DMS 273 (cell line): ENCODE results near the gene ANO9.
"Not testable (repeated sequence)": the region's sequence is repeated elsewhere in the genome, so short reads cannot be mapped to it uniquely, and the experiment has no call there.

Experiments used
- DNase-seq: peaks from one replicate; lab custom pipeline; 2025; ENCODE audit not compliant: unreplicated experiment; lab: John Stamatoyannopoulos, UW

ANO9 gene

DNA sequence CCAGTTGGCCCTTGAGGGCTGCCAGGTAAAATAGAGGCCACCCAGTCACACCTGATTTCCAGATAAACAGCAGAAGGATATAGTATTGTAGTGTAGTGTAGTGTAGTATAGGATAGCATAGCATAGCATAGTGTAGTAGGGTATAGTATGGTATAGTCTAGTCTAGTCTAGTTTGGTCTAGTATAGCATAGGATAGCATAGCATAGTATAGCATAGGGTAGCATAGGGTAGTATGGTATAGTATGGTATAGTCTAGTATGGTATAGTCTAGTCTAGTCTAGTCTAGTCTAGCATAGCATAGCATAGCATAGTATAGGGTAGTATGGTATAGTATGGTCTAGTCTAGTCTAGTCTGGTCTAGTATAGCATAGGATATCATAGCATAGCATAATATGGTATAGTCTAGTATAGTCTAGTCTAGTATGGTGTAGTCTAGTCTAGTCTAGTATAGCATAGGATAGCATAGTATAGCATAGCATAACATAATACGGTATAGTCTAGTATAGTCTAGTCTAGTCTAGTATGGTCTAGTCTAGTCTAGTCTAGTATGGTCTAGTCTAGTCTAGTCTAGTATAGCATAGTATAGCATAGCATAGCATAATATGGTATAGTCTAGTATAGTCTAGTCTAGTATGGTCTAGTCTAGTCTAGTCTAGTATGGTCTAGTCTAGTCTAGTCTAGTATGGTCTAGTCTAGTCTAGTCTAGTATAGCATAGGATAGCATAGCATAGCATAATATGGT lies 6.6 kb downstream of the ANO9 start:
- not testable (repeated sequence) for DNase-seq

DNA sequence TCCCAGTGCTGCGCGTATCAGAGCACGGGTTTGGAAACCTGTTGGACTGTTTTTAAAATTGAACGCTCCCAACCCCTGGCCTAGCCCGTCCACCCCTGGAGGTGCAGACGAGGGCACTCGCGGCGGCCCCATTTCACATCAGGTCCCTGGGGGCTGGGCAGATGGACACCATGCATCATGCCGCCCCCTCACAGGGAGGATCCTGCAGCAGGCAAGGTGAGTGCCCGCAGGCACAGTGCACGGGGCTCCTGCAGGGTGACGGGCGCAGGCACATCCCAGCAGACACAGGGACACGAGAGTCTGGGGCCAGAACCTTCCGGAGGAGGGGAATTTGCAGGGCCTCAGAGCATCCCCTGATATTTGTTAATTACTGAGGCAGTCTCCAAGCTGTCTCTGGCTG lies 7.3 kb downstream of the ANO9 start:
- DNase-seq = no peak

DNA sequence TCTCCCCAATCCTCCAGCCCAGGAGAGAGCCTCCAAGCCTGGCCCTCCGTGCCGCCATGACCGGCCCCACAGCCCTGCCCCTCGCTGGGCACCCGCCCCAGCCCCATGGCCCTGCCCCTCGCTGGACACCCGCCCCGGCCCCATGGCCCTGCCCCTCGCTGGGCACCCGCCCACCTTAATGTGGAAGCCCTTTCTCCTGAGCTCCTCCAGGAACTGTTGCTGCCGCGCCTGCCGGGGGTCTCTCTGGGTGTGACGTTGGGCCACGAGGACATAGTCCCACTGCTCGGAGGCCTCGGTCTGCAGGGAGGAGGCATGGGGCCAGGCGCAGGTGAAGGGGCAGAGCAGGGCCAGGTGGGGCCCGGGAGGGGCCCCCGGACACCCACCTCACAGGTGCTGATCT lies 8.2 kb downstream of the ANO9 start:
- DNase-seq = no peak

DNA sequence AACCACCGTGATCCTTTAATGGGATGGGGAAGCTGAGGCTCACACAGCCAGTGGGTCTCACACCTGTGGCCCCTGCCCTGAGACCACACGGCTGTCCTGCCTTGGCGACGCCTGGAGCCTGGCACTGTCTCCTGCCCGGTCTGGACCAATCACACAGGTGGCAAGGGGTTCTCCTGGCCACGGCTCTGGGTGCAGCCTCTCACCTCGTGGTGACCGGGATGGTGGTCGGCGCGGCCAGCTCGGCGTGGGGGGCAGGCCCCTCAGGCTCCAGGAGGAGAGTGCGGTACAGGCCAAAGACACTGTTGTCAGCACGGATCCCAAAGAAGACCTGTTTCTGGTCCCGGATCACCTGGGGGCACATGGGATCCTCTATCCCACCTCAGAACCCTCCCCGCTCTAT lies 8.7 kb downstream of the ANO9 start:
- DNase-seq = no peak

DNA sequence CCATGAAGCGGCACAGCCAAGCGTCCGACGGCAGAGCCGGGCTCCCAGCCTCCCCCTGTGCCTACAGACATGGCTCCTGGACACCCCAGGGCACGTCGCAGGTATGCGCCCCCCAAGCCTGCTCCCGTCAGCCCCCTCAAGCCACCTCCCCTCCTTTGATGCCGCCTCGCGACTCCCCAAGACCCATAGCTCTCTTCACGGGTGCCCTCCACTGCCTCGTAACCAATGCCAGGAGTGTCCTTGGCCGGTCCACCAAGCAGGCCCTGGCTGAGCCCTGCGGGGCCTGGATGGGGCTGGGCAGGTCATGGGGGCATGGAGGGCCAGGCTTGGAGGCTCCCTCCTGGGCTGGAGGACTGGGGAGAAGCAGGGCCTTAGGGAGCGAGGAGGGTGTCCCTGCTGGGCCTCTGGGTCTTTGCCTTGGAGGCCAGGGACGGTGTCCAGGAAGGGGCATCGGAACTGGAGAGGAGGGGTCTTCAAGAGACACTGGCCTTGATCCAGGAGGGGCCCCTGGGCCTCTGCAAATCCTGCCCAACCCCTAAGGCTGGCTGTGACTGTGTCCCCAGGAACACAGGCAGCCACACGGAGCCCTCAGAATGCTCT lies 9.2 kb downstream of the ANO9 start:
- no peak for DNase-seq

DNA sequence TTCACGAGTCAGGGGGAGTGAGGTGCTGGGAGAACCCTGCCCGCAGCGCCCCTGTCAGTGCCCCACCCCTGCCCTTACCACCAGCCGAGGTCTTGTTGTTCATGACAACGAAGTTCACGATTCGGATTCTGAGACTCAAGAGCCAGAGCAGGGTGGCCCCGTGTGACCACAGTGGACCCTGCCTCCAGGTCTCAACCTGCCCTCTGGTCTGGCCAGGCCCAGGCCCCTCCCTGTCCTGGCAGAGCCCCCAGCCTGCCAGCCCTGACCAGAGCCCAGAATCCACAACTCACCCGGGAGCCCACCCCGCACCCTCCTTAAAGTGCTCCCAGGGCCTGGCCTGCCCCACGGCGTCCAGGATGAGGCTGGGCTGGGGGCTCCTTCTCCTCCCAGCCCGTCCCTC lies 9.9 kb downstream of the ANO9 start:
- DNase-seq = no peak

DNA sequence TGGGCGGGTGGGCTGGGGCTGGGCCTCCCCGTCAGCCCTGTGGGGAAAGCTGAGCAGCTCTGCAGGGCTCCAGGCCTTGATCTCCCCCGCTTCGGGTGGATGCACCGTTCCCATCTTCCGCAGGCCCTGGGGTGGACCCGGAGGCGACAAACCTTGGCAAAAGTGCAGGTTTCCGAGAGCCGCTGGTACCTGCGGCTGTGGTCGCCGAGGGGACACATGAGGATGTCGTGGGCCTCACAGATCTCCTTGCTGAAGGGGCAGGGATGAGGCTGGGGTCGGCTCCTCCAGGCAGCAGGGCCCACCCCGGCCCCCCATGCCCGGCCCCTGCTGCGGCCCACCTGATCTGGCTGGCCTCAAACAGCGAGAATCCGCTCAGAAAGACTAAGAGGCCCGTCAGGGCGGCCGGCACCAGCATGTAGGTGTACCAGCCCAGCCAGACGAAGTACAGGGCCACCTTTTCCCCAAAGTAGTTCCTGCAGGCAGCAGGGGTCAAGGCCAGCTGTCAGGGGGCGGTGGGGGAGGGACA lies 11.8 kb downstream of the ANO9 start:
- DNase-seq = no peak

DNA sequence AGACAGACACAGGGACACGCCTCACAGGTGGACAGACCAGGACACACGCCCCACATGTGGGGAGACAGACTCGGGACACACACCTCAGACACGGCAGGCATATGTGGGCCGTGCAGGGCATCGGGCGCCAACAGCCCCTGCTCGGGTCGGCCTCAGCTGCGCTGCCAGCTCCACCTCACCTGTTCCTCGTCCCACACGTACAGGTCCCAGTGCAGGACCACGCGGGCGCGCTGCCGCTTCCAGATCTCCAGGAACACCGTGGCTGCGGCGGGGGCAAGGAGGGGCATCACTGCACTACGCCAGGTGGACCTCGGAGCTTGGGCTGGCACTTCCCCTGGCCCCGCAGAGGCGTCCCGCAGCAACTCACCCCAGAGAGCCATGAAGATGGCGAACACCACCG lies 12.4 kb downstream of the ANO9 start:
- DNase-seq = no peak

DNA sequence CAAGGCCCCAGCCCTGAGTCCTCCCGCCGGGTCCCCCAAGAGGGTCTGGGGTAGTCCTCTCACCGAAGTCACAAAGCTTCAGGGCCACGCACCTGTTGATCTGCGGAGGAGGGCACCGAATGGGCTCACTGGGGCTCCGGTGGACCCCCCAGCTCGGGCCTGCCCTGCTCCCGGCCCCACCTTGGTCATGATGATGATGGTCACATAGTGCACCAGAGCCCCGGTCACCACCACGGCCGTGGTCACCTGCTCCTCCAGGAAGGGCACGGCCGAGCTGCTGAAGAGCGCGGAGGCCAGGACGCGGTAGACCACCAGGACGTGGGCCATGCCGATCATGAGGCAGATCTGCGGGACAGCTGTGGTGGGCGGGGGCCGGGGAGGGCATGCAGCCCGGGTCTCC lies 13.5 kb downstream of the ANO9 start:
- no peak for DNase-seq

DNA sequence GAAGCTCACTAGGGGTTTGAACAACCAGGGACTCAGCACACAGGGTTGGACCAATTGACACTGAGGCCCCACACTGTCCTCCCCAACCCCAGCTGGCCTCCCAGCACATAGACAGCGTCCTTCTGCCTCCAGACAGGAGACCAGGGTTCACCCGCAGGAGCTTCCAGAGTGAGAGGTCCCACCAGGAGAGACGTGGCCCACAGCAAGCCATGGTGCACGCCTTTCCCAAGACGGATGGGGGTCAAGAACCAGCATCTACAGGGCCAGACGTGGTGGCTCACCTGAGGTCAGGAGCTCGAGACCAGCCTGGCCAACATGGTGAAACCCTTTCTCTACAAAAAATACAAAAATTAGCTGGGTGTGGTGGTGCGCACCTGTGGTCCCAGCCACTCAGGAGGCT lies 15.0 kb downstream of the ANO9 start:
- DNase-seq = no peak

DNA sequence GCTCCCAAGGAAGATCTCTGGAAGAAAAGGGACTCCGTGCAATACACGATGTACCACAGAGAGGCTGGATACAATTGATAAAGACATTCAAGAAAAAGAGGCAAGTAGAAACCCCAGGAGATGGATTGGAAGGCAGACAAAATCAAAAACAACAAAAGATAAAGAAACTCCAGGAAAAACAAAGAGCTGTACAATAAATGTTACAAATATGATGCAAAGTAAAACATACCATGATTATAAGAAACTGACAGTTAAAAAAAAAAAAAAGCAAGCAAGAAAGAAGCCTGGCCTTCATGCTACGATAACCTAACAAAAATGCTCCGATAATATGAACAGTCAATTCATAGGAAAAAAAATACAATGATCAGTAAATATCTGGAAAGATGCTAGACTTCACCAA lies 16.5 kb downstream of the ANO9 start:
- no peak for DNase-seq

DNA sequence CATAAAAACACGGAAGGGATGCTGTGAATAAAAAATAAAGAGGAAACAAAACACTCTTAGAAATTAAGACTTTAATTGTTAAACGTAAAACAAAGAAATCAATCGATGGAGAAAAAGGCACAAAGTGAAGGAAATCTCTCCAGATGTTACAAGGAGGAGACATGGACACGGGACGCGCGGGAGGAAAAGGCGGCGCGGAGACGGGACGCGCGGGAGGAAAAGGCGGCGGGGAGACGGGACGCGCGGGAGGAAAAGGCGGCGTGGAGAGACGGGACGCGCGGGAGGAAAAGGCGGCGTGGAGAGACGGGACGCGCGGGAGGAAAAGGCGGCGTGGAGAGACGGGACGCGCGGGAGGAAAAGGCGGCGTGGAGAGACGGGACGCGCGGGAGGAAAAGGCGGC lies 17.0 kb downstream of the ANO9 start:
- not testable (repeated sequence) for DNase-seq

DNA sequence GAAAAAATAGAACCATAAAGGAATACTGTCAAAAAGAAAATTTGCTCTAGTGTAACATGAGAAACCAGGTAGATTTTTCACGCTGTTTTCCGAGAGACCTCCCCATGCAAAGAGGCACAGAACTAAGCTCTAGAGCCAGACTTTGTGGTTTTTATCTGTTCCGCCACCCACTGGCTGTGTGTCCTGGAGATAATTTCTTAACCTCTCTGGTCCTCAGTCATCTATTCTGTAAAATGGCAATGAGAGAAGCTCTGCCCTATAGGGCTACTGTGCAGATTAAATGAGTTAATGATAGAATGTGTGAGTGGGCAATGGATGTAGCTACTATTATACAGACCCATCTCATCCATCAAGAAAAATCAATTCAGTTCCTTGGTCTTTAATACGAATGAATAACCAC lies 17.6 kb downstream of the ANO9 start:
- no peak for DNase-seq

DNA sequence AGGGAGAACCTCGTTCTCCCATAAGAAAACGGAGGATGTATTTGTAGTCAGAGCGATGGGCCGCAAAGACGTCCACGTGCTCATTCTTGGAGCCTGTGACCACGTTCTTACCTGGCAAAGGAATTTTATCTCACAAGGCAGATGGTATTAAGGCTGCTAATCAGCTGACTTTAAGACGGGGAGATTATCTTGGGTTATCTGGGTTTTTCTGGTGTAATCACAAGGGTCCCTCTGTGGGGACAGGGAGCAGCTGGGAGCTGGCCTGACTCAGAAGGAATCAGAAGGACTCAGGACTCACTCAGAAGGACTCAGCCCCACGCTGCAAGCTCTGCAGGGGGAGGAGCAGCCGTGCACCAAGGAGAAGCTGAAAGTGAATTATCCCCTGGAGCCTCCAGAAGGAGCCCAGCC lies 19.6 kb downstream of the ANO9 start:
- DNase-seq = no peak

DNA sequence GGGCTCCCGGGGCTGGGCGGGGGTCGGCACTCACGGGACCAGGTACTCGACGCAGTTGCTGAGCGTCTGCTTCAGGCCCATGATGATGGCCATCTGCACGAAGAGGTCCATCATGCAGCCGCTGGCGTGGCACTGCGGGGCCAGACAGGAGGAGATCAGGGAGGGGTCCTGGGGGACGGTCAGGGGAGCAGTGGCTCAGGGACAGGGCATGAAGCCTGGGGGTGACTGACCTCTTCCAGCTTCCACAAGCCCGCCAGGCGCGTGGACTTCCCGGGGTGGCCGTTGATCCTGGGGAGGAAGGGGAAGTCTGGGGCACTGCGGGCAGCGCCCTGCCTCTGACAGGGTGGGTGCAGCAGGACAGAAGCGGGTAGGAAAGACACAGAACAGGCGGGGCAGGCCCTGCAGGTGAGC lies 20.9 kb downstream of the ANO9 start:
- DNase-seq = no peak

DNA sequence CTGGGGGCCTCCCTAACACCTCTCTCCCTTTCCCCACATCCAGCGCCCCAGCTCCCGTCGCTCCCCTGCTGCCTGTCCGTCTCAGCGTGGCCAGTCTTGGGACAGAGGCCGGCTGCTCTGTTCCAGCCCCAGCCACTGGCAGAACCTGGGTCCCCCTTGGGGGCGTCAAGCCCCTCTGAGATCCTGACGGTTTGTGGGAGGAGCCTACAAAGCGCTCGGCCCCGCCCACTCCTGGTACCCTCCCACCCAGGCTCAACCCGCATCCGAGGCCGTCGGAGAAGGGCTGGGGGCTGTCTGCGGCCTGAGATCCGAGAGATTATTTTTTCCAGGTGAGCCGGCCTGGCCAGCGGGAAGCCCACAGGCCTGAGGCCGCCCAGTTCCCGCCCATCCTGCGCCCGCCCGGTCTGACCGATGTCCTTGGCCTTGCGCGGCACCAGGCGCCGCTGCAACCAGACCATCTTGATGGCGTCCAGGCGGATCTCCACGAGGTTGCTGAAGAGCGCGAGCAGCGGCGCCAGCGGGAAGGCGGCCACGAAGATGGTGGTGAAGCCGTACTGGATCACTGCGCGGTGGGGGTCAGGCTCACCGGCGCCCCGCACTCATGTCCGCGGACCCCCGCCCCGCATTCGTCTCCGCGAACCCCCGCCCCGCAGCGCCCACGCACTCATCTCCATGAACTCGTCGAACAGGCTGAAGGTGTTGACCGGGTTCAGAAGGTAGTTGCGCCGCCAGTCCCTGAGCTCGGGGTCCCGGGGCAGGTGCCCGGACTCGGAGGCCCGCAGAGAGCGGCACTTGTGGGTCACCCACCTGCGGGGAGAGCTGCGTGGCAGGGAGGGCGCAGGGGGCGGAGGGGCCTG lies 21.5 kb downstream of the ANO9 start:
- no peak for DNase-seq

DNA sequence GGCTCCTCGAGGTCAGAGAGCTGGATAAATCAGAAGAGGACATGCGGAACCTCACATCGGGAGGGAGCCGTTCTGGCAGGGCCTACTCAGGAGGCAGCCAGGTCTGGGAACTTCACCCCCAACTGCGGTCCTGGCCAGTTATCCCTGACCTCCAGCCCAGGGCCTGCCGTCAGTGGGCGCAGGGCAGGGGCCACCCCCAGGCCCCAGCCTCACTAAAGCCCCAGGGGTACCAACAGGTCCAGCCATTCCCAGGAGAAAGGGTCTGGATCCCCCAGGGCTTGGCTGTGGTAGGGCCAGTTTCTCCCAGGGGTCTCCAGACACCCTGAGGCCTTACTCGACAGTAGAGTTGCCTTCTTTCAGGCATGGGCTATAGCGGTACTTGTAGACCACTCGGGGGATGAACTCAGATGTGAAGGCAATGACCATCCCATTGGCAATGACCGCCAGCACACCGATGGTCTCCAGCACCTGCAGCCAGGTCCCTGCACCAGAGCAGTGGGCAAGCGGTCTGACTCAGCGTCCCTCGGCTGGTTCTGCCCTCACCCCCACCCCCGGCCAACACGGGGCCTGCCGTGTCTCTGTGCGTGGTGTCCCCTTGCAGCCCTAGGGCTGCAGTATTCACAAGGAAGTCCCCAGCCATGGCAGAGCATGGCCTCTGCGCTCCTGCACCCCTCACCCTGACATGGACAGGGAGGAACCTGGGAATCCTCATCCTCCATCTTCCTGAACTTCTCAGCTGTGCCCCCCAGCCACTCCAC lies 22.4 kb downstream of the ANO9 start:
- no peak for DNase-seq

DNA sequence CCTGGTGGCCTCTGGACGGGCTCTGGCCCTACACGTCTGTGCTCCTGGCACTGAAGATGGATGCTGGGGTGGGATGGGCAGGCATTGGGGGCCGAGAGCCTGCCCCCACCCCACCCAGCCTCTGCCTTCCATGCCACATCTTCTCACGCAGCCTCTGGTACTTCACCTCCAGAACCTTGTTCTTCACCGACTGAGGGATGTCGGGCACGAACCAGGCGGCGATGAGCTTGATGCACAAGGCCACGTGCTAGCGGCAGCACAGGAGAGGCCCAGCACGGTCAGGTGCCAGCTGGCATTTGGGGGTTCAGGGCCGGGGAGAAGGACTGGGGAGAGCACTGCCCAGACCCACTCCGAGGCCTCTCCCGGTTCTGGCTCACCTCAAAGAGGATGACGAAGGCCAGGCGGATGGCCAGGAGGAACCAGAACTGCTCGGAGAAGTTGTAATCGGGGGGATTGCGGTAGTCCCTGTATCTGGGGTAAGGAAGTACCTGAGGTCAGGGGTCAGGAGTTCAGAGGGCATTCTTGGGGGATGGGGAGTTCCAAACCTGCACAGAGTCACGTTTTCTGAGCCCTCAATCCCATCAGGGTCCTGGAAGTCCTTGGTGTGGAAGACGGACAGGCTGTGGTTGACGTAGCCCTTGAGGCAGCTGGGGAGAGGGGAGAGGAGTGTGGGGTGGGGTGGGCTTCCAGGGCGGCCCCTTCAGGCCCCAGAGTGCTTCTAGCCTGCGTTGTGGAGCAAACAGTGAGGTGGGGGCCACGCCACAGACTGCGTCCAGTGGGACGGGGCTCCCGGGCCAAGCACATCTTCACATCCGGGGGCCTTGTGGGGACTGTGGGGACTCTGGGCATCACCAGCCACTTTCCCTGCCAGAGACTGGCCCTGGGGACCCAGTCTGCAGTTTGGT lies 23.2 kb downstream of the ANO9 start:
- DNase-seq = no peak

DNA sequence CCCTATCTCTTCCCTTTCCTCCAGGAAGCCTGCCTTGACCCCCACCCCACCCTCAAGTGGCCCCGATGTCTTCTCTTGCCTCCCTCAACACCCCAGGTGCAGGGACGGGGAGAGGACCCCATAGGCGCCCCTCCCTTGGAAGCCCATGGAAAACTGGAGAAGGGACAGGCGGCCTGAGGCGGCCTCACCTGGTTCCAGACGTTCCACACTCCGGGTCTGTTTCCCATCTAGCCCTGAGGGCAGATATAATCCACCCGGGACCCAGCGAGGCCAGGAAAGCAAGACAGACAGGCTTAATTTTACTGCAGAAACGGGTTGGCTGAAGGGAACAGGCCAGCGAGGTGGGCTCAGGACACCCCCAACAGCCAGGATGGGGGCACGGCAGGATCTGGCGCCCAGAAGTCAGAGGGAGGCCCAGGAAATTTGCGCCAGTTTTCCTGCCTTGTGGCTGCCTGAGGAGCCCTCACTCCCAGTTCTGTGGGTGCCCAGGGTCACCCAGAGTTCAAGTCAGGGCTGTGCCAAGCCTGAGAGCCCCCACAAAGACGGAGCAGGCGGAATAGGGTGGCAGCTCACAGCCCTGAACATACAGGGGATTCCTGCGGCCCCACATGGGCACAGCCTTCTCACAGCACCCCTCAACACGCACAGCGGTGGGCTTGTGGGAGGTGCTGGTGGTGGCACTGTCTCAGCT lies 24.0 kb downstream of the ANO9 start:
- DNase-seq = no peak
